ENCODE data around the gene MPO. TPM values are rescaled to one million over a fixed set of nuclear protein-coding genes. Genes with fewer than 3 reads are reported as not detected.

MPO gene
- total RNA-seq, 6 experiments from 2014 or later: 0.26 to 4.2 (median 1.9) TPM; not detected in 2

DNA sequence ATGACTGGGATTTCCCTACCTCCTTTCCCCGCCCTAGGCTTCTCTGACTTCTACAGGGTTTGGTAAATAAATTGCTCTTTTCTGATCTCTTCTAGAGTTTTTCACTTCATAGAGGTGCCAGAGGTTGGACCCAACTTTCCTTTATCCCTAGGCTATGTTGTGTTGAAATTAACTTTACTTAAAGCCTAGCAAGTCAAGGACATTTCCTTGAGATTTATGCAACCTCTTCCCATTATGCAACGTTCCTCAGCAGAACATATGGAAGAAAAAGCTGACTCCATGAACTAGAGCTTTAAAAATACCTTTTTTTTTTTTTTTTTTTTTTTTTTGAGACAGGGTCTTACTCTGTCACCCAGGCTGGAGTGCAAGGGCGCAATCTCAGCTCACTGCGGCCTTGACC is 15.5 kb downstream of the MPO start:
- ATAC-seq: no peak

DNA sequence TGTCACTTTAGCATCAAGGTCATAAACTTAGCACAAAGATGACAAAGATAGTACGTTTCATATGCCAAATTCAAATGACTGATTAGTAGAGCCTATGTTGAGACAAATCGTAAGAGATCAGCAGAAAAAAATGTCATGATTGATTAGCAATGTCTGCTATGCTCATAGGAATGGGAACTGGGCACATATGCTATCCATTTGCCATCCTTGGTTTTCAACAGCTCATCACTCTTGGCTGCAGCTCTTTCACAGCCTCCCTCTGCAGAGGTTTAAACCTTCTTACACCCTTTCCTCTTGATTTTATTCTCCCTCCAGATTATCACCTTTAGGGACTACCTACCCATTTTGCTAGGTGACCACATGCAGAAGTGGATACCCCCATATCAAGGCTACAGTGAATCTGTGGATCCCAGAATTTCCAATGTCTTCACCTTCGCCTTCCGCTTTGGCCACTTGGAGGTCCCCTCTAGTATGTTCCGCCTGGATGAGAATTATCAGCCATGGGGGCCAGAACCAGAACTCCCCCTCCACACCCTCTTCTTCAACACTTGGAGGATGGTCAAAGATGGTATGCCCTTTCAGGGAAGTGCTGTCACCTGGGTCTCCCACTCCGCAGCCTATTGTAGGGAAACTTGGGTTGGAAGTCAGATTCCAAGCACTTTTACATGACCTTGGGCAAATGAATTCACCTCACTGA is 16.2 kb downstream of the MPO start:
- no peak overlapping the region for H3K4me3 ChIP-seq
- ATAC-seq (no peak), DNase-seq (no peak)
- intact Hi-C loops (cut with DNase I): no loop called here
- H3K4me1 ChIP-seq: no peaks in the 10 kb centered on the region
- H3K36me3 ChIP-seq: no peaks in the 10 kb centered on the region
- 73% methylated on average over 4 of the region's 6 CpGs for WGBS (ENCODE audit: insufficient coverage, low coverage, low lambda C conversion rate, missing lambda C conversion rate)
- H3K27me3 ChIP-seq: no peaks in the 10 kb centered on the region
- TF ChIP-seq, protein P1, sequence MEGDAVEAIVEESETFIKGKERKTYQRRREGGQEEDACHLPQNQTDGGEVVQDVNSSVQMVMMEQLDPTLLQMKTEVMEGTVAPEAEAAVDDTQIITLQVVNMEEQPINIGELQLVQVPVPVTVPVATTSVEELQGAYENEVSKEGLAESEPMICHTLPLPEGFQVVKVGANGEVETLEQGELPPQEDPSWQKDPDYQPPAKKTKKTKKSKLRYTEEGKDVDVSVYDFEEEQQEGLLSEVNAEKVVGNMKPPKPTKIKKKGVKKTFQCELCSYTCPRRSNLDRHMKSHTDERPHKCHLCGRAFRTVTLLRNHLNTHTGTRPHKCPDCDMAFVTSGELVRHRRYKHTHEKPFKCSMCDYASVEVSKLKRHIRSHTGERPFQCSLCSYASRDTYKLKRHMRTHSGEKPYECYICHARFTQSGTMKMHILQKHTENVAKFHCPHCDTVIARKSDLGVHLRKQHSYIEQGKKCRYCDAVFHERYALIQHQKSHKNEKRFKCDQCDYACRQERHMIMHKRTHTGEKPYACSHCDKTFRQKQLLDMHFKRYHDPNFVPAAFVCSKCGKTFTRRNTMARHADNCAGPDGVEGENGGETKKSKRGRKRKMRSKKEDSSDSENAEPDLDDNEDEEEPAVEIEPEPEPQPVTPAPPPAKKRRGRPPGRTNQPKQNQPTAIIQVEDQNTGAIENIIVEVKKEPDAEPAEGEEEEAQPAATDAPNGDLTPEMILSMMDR (IDR thresholded peaks at IDR 0.05): no peak
- TF ChIP-seq POLR2A (IDR thresholded peaks at IDR 0.05): no peak
- H3K27ac ChIP-seq: no peak overlapping the region
- no peaks in the 10 kb centered on the region for H3K9me3 ChIP-seq

More for the DNA sequence above, 15.5 kb downstream of the MPO start:
- no peaks in the 10 kb centered on the region for H3K27me3 ChIP-seq
- DNase-seq: no peak
- no peaks in the 10 kb centered on the region for H3K4me1 ChIP-seq
- H3K27ac ChIP-seq: no peak overlapping the region
- 60% methylated on average over 4 of the region's 4 CpGs for WGBS (ENCODE audit: insufficient coverage, low coverage, low lambda C conversion rate, missing lambda C conversion rate)
- no peaks in the 10 kb centered on the region for H3K9me3 ChIP-seq
- no peaks in the 10 kb centered on the region for H3K36me3 ChIP-seq
- H3K4me3 ChIP-seq: no peak overlapping the region
- intact Hi-C loops (cut with DNase I): no loop called here
- TF ChIP-seq, protein P1 (IDR thresholded peaks at IDR 0.05): no peak
- TF ChIP-seq POLR2A (IDR thresholded peaks at IDR 0.05): no peak

DNA sequence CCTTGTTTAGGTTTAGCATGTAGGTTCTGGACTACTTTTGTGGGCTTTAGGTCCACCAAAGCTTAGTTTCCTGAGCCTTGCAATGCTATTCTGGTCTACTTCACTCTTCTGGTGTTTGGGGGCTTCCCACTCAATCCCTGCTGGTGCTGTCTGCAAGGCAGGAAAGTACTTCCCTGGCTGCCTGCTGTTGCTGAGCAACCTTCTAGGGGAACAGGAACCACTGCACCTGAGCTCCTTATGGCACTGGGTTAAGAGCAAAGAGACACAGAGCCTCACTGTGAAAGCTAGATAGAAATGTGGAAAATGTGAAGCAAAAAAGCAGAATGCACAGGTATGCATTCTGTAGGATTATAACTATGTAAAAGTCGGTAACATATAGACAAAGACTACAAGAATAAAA is 17.0 kb downstream of the MPO start:
- intact Hi-C loops (cut with DNase I): no loop called here
- H3K27me3 ChIP-seq: no peaks in the 10 kb centered on the region

DNA sequence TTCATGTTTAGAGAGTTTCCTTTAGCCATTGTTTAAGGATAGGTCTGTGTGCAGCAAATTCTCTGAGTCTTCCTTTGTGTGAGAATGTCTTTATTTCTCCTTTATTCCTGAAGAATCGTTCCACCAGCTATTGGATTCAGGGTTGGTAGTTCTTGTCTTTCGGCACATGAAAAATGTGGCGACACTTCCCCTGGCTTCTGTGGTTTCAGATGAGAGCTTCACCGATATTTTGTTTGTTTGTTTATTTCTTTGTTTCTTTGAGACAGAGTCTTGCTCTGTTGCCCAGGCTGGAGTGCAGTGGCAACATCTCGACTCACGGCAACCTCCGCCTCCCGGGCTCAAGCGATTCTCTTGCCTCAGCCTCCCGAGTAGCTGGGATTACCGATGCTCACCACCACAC is 18.6 kb downstream of the MPO start:
- H3K9me3 ChIP-seq: no peaks in the 10 kb centered on the region
- no peaks in the 10 kb centered on the region for H3K27me3 ChIP-seq
- no peaks in the 10 kb centered on the region for H3K4me1 ChIP-seq
- no peak for ATAC-seq
- intact Hi-C loops (cut with DNase I): no loop called here
- TF ChIP-seq, protein P1 (IDR thresholded peaks at IDR 0.05): no peak
- no peak for TF ChIP-seq POLR2A (IDR thresholded peaks at IDR 0.05)
- no peak overlapping the region for H3K4me3 ChIP-seq
- no peaks in the 10 kb centered on the region for H3K36me3 ChIP-seq
- DNase-seq: no peak
- WGBS (ENCODE audit: insufficient coverage, low coverage, low lambda C conversion rate, missing lambda C conversion rate): 75% methylated on average over 10 of the region's 11 CpGs
- no peak overlapping the region for H3K27ac ChIP-seq

More for the DNA sequence above, 17.0 kb downstream of the MPO start:
- no peaks in the 10 kb centered on the region for H3K36me3 ChIP-seq
- ATAC-seq (no peak), DNase-seq (no peak)
- no peak overlapping the region for H3K4me3 ChIP-seq
- H3K9me3 ChIP-seq: no peaks in the 10 kb centered on the region
- WGBS (ENCODE audit: insufficient coverage, low coverage, low lambda C conversion rate, missing lambda C conversion rate): 39% methylated on average over 1 of the region's 1 CpG
- no peaks in the 10 kb centered on the region for H3K4me1 ChIP-seq
- no peak for TF ChIP-seq POLR2A (IDR thresholded peaks at IDR 0.05)
- TF ChIP-seq, protein P1 (IDR thresholded peaks at IDR 0.05): no peak
- no peak overlapping the region for H3K27ac ChIP-seq
